Activated CD4-positive, alpha-beta T cell treated with anti-CD3 and anti-CD28 coated beads for 36 hours (primary cell): ENCODE data around the gene GLIS1. TPM values are rescaled to one million over a fixed set of nuclear protein-coding genes. Genes with fewer than 3 reads are reported as not detected.
A peak's percentile ranks its signal among the peaks of the same experiment; 100 is the strongest.

Source experiments
- ATAC-seq: fragments of 200-7000 bp; cut with Tn5 transposase; one replicate; pipeline ENCODE4 v1.10.0; 2021; ENCODE audit warnings: mild to moderate bottlenecking, moderate library complexity
- CTCF ChIA-PET: fragments of 350-600 bp; sonication (Branson Sonifier 250); formaldehyde crosslinking; loops from one replicate; lab custom pipeline; 2021; ENCODE audit warnings: antibody characterized with exemption; lab: Charles Lee
- POLR2A ChIA-PET: fragments of 350-600 bp; sonication (Branson Sonifier 250); formaldehyde crosslinking; loops from one replicate; lab custom pipeline; 2021; ENCODE audit warnings: antibody characterized with exemption, inconsistent platforms; lab: Charles Lee
- DNase-seq: peaks from one replicate; pipeline ENCODE4 v3.0.0-alpha.2; 2020
- H3K27ac Mint-ChIP-seq: one replicate; pipeline ENCODE4 v1.8.0; 2021; ENCODE audit warnings: mixed read lengths
- H3K27me3 Mint-ChIP-seq: one replicate; pipeline ENCODE4 v1.8.0; 2021; ENCODE audit warnings: mixed read lengths
- H3K36me3 Mint-ChIP-seq: one replicate; pipeline ENCODE4 v1.8.0; 2021; ENCODE audit warnings: low read depth, mixed read lengths
- H3K4me1 Mint-ChIP-seq: one replicate; pipeline ENCODE4 v1.8.0; 2021; ENCODE audit warnings: mixed read lengths
- H3K4me3 Mint-ChIP-seq: one replicate; pipeline ENCODE4 v1.8.0; 2021; ENCODE audit warnings: mild to moderate bottlenecking, moderate library complexity, mixed read lengths
- H3K9me3 Mint-ChIP-seq: one replicate; pipeline ENCODE4 v1.8.0; 2021; ENCODE audit warnings: low read depth, mixed read lengths
- intact Hi-C, 2 experiments: fragments of 100-400 bp; cut with DNase I in 1 of 2; cut with micrococcal nuclease in 1 of 2; formaldehyde crosslinking; loops; one replicate each; pipeline versions ENCODE4 v1.14.2 to v1.15.1; 2022 to 2024; cut with DNase I, micrococcal nuclease
- total RNA-seq, 2 experiments: library from RNA; stranded (reverse); gene quantifications; one replicate each; pipeline ENCODE4 v1.2.3, GENCODE V29; 2021

Gene GLIS1
- not detected for total RNA-seq

GRCh38 chr1:53739109-53739681 lies at the start of gene GLIS1:
Gene GLIS1, minus strand, starts transcription at chr1:53739164. Its CDS starts 1,100 bp downstream, at chr1:53738064.
- peaks cover 4% of the 10 kb centered on the region for H3K9me3 Mint-ChIP-seq
- POLR2A ChIA-PET = no interaction called here
- intact Hi-C loops = no loop called here

GRCh38 chr1:53787655-53788054 lies 48.7 kb upstream of the GLIS1 start:
- H3K27me3 Mint-ChIP-seq = no peaks in the 10 kb centered on the region
- peaks cover 58% of the 10 kb centered on the region for H3K36me3 Mint-ChIP-seq
- DNase-seq (no peak), ATAC-seq (no peak)
- CTCF ChIA-PET = interaction anchor here (0.6 kb wide), 1 partner anchor 44 kb away, joined by 5 read pairs; no protein-coding TSS in a partner anchor
- H3K4me1 Mint-ChIP-seq = peaks cover 11% of the 10 kb centered on the region
- no peak overlapping the region for H3K4me3 Mint-ChIP-seq
- intact Hi-C loops = no loop called here
- no peak overlapping the region for H3K27ac Mint-ChIP-seq
- no peaks in the 10 kb centered on the region for H3K9me3 Mint-ChIP-seq
- POLR2A ChIA-PET = no interaction called here

More at GRCh38 chr1:53739109-53739681, at the start of gene GLIS1:
- peaks cover 38% of the 10 kb centered on the region for H3K27me3 Mint-ChIP-seq
- DNase-seq = peak; percentile 69
- peaks cover 2% of the 10 kb centered on the region for H3K4me1 Mint-ChIP-seq
- peak; percentile 94 for ATAC-seq
- no peaks in the 10 kb centered on the region for H3K36me3 Mint-ChIP-seq
- H3K27ac Mint-ChIP-seq = no peak within 1 kb of the TSS
- CTCF ChIA-PET = interaction anchor here (1.0 kb wide), 1 partner anchor 28 kb away, joined by 3 read pairs; no protein-coding TSS in a partner anchor
- H3K4me3 Mint-ChIP-seq = peak within 1 kb of the TSS; percentile 47

GRCh38 chr1:53783056-53783455 lies 44.1 kb upstream of the GLIS1 start:
- intact Hi-C loops = no loop called here
- ATAC-seq = peak; percentile 97
- H3K27me3 Mint-ChIP-seq = no peaks in the 10 kb centered on the region
- no peaks in the 10 kb centered on the region for H3K9me3 Mint-ChIP-seq
- H3K4me3 Mint-ChIP-seq = no peak overlapping the region
- peaks cover 54% of the 10 kb centered on the region for H3K36me3 Mint-ChIP-seq
- CTCF ChIA-PET = interaction anchor here (0.6 kb wide), 1 partner anchor 177 kb away, joined by 3 read pairs; no protein-coding TSS in a partner anchor
- POLR2A ChIA-PET = no interaction called here
- H3K27ac Mint-ChIP-seq = no peak overlapping the region
- peaks cover 11% of the 10 kb centered on the region for H3K4me1 Mint-ChIP-seq
- peak; percentile 25 for DNase-seq

GRCh38 chr1:53781654-53782053 lies 42.7 kb upstream of the GLIS1 start:
- ChIA-PET CTCF (no interaction called here), POLR2A (no interaction called here)
- peaks cover 53% of the 10 kb centered on the region for H3K36me3 Mint-ChIP-seq

GRCh38 chr1:53777272-53777671 lies 38.3 kb upstream of the GLIS1 start:
- H3K27me3 Mint-ChIP-seq = no peaks in the 10 kb centered on the region
- intact Hi-C loops = no loop called here
- DNase-seq (no peak), ATAC-seq (no peak)
- peaks cover 1% of the 10 kb centered on the region for H3K4me1 Mint-ChIP-seq
- H3K27ac Mint-ChIP-seq = no peak overlapping the region
- peaks cover 35% of the 10 kb centered on the region for H3K36me3 Mint-ChIP-seq
- ChIA-PET CTCF (interaction anchor here (0.9 to 1.4 kb wide), 2 partner anchors 23 to 292 kb away, joined by 3 to 5 read pairs; no protein-coding TSS in a partner anchor), POLR2A (no interaction called here)
- H3K9me3 Mint-ChIP-seq = no peaks in the 10 kb centered on the region
- no peak overlapping the region for H3K4me3 Mint-ChIP-seq

More at GRCh38 chr1:53781654-53782053, 42.7 kb upstream of the GLIS1 start:
- H3K4me1 Mint-ChIP-seq = peaks cover 11% of the 10 kb centered on the region
- no peak overlapping the region for H3K27ac Mint-ChIP-seq
- H3K9me3 Mint-ChIP-seq = no peaks in the 10 kb centered on the region
- DNase-seq (no peak), ATAC-seq (no peak)
- H3K4me3 Mint-ChIP-seq = no peak overlapping the region
- intact Hi-C loops = no loop called here
- H3K27me3 Mint-ChIP-seq = no peaks in the 10 kb centered on the region

- no peaks in the 10 kb centered on the region for H3K27me3 Mint-ChIP-seq
- H3K9me3 Mint-ChIP-seq = no peaks in the 10 kb centered on the region
- intact Hi-C loops = no loop called here
- H3K4me1 Mint-ChIP-seq = peaks cover 15% of the 10 kb centered on the region
- no peak overlapping the region for H3K27ac Mint-ChIP-seq
- ATAC-seq (no peak), DNase-seq (no peak)
- POLR2A ChIA-PET = no interaction called here
- no peak overlapping the region for H3K4me3 Mint-ChIP-seq
- peaks cover 45% of the 10 kb centered on the region for H3K36me3 Mint-ChIP-seq
- CTCF ChIA-PET = interaction anchor here (0.7 kb wide), 1 partner anchor 44 kb away, joined by 3 read pairs; no protein-coding TSS in a partner anchor
These were observed 32.7 kb upstream of the GLIS1 start for GRCh38 chr1:53771648-53772047.

- Mint-ChIP-seq H3K27ac (no peak overlapping the region), H3K36me3 (peaks cover 60% of the 10 kb centered on the region), H3K9me3 (no peaks in the 10 kb centered on the region), H3K4me1 (peaks cover 19% of the 10 kb centered on the region), H3K27me3 (no peaks in the 10 kb centered on the region), H3K4me3 (no peak overlapping the region)
- POLR2A ChIA-PET = no interaction called here
- DNase-seq (no peak), ATAC-seq (no peak)
- intact Hi-C loops = no loop called here
- CTCF ChIA-PET = no interaction called here
These were observed 30.8 kb upstream of the GLIS1 start for GRCh38 chr1:53769780-53770179.

- DNase-seq = no peak
- Mint-ChIP-seq H3K27ac (no peak overlapping the region), H3K4me1 (peaks cover 19% of the 10 kb centered on the region), H3K36me3 (peaks cover 65% of the 10 kb centered on the region), H3K27me3 (no peaks in the 10 kb centered on the region), H3K4me3 (no peak overlapping the region), H3K9me3 (no peaks in the 10 kb centered on the region)
- no peak for ATAC-seq
- ChIA-PET POLR2A (no interaction called here), CTCF (no interaction called here)
- intact Hi-C loops = no loop called here
These were observed 30.2 kb upstream of the GLIS1 start for GRCh38 chr1:53769184-53769583.

GRCh38 chr1:53766831-53767405 lies 28.0 kb upstream of the GLIS1 start:
- no peak overlapping the region for H3K4me3 Mint-ChIP-seq
- no peaks in the 10 kb centered on the region for H3K27me3 Mint-ChIP-seq
- H3K4me1 Mint-ChIP-seq = peaks cover 18% of the 10 kb centered on the region
- intact Hi-C loops = no loop called here
- H3K9me3 Mint-ChIP-seq = no peaks in the 10 kb centered on the region
- peak overlapping the region; percentile 8 for H3K27ac Mint-ChIP-seq
- ATAC-seq (no peak), DNase-seq (no peak)
- peaks cover 69% of the 10 kb centered on the region for H3K36me3 Mint-ChIP-seq
- CTCF ChIA-PET = interaction anchor here (1.1 to 1.2 kb wide), 2 partner anchors 13 to 27 kb away, joined by 3 read pairs; no protein-coding TSS in a partner anchor
- POLR2A ChIA-PET = no interaction called here

GRCh38 chr1:53766194-53766742 lies 27.3 kb upstream of the GLIS1 start:
- ChIA-PET POLR2A (no interaction called here), CTCF (interaction anchor here (1.2 kb wide), 1 partner anchor 12 kb away, joined by 3 read pairs; no protein-coding TSS in a partner anchor)
- Mint-ChIP-seq H3K4me3 (no peak overlapping the region), H3K27ac (no peak overlapping the region), H3K36me3 (peaks cover 70% of the 10 kb centered on the region), H3K9me3 (no peaks in the 10 kb centered on the region), H3K4me1 (peaks cover 16% of the 10 kb centered on the region), H3K27me3 (no peaks in the 10 kb centered on the region)
- DNase-seq = no peak
- ATAC-seq = peak; percentile 16
- intact Hi-C loops = no loop called here

GRCh38 chr1:53765657-53766056 lies 26.7 kb upstream of the GLIS1 start:
- no peak for DNase-seq
- CTCF ChIA-PET = interaction anchor here (0.6 to 1.2 kb wide), 2 partner anchors 9 to 271 kb away, joined by 3 read pairs; no protein-coding TSS in a partner anchor
- H3K4me1 Mint-ChIP-seq = peaks cover 16% of the 10 kb centered on the region
- H3K27ac Mint-ChIP-seq = no peak overlapping the region
- no peaks in the 10 kb centered on the region for H3K9me3 Mint-ChIP-seq
- POLR2A ChIA-PET = no interaction called here
- H3K36me3 Mint-ChIP-seq = peaks cover 64% of the 10 kb centered on the region
- intact Hi-C loops = no loop called here
- H3K27me3 Mint-ChIP-seq = no peaks in the 10 kb centered on the region
- no peak overlapping the region for H3K4me3 Mint-ChIP-seq
- peak; percentile 61 for ATAC-seq
